ENCODE measurements around the gene RBM33.

- TF ChIP-seq POLR2AphosphoS5 (IDR thresholded peaks at IDR 0.05) = peak in 1 of 3 donors; percentile 15
- TF ChIP-seq CTCF (IDR thresholded peaks at IDR 0.05 in 8 of 11, conservative IDR thresholded peaks at IDR 0.05 in 3 of 11) = peak in 1 of 11 experiments; percentile 12
Measured at GRCh38 chr7:155724327-155725005, 80.0 kb downstream of the RBM33 start.
